ENCODE data around the gene ANKS4B.
A peak's percentile ranks its signal among the peaks of the same experiment; 100 is the strongest.

ANKS4B gene

GRCh38 chr16:21260870-21261791 lies 27.6 kb downstream of the ANKS4B start:
- no peak for TF ChIP-seq TCF4 (CRISPR knock-in tag; IDR thresholded peaks at IDR 0.05; ENCODE audit: borderline replicate concordance)
- no peak for TF ChIP-seq ARNTL (CRISPR knock-in tag; IDR thresholded peaks at IDR 0.05; ENCODE audit: borderline replicate concordance, low read depth)
- ATAC-seq: peak; percentile 90

GRCh38 chr16:21262779-21263639 lies 29.5 kb downstream of the ANKS4B start:
- no peak for TF ChIP-seq TOX (CRISPR knock-in tag; IDR thresholded peaks at IDR 0.05; ENCODE audit: borderline replicate concordance)
- no peak for TF ChIP-seq PPARA (CRISPR knock-in tag; IDR thresholded peaks at IDR 0.05; ENCODE audit: borderline replicate concordance)
- TF ChIP-seq TCF4 (CRISPR knock-in tag; IDR thresholded peaks at IDR 0.05; ENCODE audit: borderline replicate concordance): no peak
- no peak for TF ChIP-seq ISL1 (CRISPR knock-in tag; IDR thresholded peaks at IDR 0.05)
- no peak for TF ChIP-seq CSRNP3 (CRISPR knock-in tag; IDR thresholded peaks at IDR 0.05)
- TF ChIP-seq SNAI2 (CRISPR knock-in tag; IDR thresholded peaks at IDR 0.05): no peak
- no peak for TF ChIP-seq TSHZ2 (CRISPR knock-in tag; IDR thresholded peaks at IDR 0.05)
- no peak for TF ChIP-seq OSR1 (CRISPR knock-in tag; IDR thresholded peaks at IDR 0.05)
- no peak for TF ChIP-seq ZC3H10 (CRISPR knock-in tag; IDR thresholded peaks at IDR 0.05)
- no peak for TF ChIP-seq PATZ1 (CRISPR knock-in tag; IDR thresholded peaks at IDR 0.05; ENCODE audit: borderline replicate concordance)
- TF ChIP-seq CREB5 (CRISPR knock-in tag; IDR thresholded peaks at IDR 0.05; ENCODE audit: low read depth): no peak
- TF ChIP-seq ZFP3 (CRISPR knock-in tag; IDR thresholded peaks at IDR 0.05): no peak
- TF ChIP-seq BACH2 (CRISPR knock-in tag; IDR thresholded peaks at IDR 0.05; ENCODE audit: borderline replicate concordance): no peak
- ATAC-seq: no peak

- peak; percentile 74 for ATAC-seq
- TF ChIP-seq ZC3H10 (CRISPR knock-in tag; IDR thresholded peaks at IDR 0.05) (no peak), PPARA (CRISPR knock-in tag; IDR thresholded peaks at IDR 0.05; ENCODE audit: borderline replicate concordance) (no peak), ISL1 (CRISPR knock-in tag; IDR thresholded peaks at IDR 0.05) (no peak), CREB5 (CRISPR knock-in tag; IDR thresholded peaks at IDR 0.05; ENCODE audit: low read depth) (no peak), ZFP3 (CRISPR knock-in tag; IDR thresholded peaks at IDR 0.05) (no peak), POU6F1 (CRISPR knock-in tag; IDR thresholded peaks at IDR 0.05; ENCODE audit: borderline replicate concordance, low read depth) (no peak), BACH2 (CRISPR knock-in tag; IDR thresholded peaks at IDR 0.05; ENCODE audit: borderline replicate concordance) (no peak), SNAI2 (CRISPR knock-in tag; IDR thresholded peaks at IDR 0.05) (no peak), TSHZ2 (CRISPR knock-in tag; IDR thresholded peaks at IDR 0.05) (no peak)
Observed at GRCh38 chr16:21263640-21264570, 30.4 kb downstream of the ANKS4B start.

All from SK-N-SH treated with all-trans-retinoic acid at 6 μM for 48 hours (cell line).